HG02884 (cell line): ENCODE results near the gene NAGPA.

Source experiments
- ATAC-seq: cut with Tn5 transposase; IDR thresholded peaks from one replicate; pipeline ENCODE4 v1.9.1; 2021; ENCODE audit warnings: mild to moderate bottlenecking, moderate library complexity; ENCODE audit not compliant: unreplicated experiment

Gene NAGPA

DNA sequence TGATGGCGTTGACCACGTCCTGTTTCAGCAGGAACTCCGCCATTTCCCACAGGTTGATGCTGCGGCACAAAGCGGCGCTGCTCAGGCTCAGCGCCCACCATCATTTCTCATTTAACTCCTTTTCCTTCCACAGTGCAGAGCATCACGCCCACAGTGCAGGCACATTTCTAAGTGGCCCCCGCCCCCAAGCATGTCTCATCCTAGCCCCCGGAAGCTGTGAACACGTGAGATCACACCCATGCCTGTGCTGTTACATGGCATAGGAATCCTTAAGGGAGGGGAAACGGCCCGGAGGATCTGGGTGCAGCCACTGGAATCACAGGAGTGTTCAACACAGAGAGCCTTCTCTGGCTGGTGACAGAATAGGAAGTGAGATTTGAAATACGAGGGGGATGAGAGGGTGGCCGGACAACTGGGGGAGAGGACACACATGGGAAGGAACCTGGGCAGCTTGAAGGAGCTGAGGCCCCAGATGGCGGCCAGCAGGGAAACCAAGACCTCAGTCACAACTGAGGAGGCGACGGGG is 4.7 kb downstream of the NAGPA start:
- no peak for ATAC-seq

DNA sequence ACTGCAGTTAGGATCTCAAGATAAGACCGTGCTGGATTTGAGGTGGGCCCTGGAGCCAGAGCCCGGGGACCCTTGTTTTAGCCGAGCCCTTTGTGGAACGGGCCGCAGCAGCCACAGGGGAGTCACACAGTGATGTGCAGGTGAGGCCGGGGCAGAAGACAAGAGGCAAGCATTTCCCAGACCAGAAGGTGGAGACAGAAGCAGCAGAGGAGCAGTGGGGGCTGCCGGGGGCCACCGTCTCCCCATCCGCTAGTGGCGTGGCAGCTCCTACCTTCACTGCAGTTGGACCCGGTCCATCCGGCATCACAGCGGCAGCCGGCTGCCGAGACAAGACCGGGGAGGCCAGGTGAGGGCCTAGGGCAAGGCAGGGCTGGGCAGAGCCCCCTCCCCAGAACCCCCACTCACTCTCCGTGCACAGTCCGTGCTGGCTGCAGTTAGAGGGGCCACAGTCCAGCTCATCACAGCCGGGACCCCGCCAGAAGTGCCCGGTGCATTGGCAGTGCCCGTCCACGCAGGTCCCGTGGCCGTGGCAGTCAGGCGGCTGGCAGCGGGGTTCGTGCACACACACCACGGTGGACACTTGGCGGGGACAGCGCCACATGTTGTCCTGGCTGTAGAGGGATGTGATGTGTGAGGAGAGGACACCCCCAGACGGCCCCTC is 6.0 kb downstream of the NAGPA start:
- no peak for ATAC-seq

DNA sequence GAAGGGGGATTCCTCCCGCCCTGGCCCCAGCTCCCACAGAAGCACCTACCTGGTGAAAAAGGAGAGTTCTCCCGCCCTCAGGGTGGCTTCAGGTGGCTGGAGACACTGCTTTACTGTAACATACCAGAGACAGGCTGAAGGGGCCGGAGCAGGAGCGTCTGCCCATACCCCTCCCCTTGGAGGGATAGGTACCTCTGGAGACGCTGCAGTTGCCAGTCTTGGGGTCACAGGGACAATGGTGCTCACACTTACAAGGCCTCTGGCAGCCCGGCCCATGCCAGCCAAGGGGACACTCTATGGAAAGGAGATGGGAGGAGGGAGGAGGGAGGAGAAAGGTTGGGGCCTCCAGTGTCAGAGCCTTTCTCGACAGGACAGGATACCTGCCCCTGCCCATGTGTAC is 6.6 kb downstream of the NAGPA start:
- ATAC-seq: no peak

DNA sequence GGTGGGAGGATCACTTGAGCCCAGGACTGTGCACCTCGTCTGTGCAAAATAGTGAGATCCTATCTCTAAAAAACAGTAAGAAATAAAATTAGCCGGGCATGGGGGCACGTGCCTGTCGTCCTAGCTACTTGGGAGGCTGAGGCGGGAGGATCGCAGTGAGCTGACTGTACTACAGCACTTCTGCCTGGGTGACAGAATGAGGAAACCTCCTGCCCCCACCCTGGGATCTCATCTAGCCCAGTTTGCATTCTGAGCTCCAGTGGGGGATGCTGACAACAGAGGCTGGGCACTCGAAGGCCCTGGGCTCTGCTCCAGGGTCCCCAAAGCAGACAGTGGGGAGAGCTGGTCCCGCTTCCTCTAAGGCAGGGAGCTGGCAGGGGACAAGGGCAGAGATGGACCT is 7.1 kb downstream of the NAGPA start:
- ATAC-seq: no peak

DNA sequence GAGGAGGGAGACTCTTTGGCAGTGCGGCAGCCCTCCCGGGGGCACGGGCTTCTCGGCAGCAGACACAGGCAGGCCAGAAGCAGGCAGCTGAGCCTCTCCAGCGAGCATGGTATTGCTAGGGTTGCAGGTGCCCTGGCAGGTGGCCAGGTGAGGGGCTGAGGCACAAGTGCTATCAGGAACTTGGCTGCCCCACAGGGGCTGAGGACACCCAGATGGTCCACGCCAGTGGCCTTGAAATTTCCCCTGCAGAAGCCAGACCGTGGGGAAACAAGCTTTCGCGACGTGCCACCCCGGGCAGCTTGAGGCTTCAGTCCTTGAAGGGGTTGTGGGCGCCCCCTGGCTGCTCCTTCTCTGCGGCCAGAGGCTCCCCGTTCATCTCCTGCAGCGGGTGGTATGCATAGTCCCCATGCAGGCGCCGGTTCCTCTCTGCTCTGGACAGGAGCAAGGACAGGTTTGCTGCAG is 8.5 kb downstream of the NAGPA start:
- no peak for ATAC-seq

DNA sequence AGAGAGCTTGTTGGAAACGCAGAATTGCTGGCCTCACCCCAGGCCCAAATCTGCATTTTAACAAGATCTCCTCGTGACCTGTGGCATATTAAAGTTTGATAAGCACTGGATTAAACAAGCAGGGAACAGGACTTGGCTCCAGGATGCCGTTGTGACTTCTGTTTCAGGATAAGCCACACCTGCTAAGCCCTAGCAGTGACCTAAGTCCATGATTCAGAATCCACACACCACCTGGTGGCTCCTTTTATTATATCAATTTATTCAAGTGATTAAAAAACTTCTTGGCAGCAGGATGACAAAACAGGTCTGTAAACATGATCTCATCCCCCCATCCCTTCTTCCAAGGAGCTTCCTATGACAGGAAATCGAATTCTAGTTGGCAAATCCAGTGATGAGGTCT is 9.1 kb downstream of the NAGPA start:
- no peak for ATAC-seq

DNA sequence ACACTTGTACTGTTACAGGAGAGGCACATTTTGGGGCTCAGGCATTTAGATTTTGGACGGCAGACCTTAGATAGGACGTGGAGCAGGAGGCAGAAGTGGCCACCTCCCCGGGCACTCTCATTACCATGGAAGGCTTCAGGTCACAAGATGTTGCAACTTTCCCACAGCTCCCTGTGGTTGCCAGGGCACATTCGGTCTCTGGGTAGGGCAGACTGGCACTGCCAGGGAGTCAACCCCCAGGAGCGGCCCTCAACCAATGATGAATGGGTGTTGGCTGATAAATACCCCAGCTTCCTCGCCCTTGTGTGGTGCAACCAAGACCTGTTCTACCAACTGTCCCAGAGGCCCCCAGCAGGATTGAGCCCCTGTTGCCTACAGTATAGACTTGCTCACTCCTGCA is 11.2 kb downstream of the NAGPA start:
- no peak for ATAC-seq

DNA sequence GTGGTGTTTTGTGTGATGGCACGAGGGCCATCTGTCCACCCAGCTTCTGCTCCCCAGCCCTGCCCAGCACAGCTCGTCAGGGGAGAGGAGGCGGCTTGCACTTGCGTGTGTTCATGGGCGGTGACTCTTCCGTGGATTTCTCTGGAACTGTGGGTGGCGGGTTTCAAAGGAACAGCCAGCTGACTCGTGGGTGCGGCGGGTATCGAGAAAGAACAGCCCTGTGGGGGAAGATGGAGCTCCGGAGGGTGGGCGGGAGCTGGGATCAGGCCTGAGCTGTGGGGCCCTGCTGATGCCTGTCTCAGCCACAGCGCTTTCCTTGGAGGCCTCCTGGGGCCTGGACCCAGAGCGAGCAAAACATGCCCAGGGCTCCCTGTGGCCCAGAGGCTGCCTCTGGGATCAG is 13.2 kb downstream of the NAGPA start:
- no peak for ATAC-seq

DNA sequence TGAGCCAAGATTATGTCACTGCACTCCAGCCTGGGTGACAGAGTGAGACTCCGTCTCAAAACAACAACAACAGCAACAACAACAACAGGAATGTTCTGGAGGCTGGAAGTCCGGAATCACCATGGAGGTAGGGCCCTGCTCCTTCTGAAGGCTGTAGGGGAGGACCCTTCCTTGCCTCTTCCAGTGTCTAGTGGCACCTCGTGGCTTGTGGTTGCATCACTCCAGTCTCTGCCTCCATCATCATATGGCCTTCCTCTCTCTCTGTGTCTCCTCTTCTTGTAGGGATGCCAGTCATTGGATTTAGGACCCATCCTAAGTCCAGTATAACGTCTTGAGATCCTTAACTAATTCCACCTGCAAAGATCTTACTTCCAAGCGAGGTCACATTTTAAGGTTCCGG is 14.0 kb downstream of the NAGPA start:
- no peak for ATAC-seq

DNA sequence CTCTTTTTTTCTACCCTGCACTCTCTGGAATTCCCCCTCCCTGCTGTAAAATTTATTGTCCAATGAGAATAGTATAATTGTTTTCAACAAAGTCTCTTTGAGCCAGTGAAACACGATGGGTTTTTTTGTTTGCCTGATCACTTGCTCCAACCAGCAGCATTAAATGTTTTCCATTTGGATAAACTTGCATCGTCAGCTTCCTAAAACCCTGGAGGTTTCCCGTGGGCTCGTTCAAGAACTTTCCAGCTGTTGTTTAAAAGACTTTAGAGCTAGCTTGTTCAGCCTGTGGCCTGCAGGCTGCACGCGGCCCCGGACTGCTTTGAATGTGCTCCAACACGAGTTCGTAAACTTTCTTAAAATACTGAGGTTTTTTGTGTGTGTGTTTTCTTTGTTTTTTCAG is 14.9 kb downstream of the NAGPA start:
- no peak for ATAC-seq

DNA sequence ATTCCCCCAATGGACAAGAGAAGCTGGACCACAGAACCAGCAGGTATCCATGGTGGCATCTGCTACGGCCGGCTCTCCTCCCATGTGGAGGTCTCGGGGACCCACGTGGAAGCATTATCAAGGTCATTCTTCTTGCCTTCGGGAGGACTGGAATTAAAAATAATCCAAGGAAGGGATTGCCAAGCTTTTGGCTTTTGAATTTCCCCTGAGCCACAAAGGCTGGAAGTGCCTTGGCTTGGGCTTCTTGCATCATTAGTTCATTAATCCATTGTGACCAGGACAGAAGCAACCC is 16.1 kb downstream of the NAGPA start:
- ATAC-seq: no peak

DNA sequence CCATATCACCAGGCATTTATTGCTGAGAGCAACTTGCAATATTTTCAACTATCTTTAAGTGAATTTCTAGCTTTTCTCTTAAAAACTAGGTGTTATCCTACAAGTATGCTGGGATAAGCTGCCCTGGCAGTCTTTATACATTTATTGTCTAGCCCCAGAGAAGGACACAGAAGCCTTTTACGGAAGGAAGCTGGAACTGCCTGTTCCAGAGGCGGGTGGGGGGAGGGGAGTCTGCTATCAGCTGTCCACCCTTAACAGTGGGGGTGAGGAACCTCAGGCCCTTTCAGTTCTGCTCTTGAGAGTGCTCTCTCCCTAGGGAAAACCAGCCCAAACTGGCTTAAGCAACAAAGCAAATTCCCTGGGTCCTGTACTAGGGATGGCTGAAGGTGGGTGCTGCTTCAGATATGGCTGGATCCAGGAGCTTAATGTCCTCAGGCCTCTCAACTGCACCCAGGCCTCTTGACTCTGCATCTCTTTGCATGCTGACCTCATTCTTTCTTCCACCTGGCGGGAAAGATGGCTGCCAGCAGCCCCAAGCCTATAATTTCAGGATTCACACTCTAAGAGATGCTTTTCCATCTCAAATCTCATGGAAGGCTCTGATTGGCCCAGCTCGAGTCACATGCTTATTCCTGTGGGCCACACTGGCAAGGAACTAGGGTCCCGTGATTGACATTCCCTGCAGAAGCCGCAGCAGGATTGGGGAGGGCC is 16.6 kb downstream of the NAGPA start:
- no peak for ATAC-seq

DNA sequence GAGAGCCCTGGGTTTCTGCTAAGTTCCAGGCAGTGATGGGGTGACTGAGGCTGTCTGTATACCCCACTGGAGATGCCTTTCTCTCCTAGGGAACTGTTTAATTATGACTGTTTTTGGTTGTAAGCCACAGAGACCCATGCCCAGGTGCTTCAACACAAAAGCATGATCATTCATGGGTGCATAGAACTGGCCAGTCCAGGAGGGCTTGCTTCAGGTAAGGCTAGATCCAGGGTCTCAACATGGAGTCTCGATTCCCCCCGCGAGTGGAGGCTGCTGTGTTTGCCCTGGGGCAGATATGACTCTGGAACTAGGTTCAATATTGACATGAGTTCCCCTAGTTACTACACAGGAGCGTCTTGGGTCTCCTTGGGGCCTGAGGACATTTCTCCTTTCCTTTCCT is 17.8 kb downstream of the NAGPA start:
- no peak for ATAC-seq

DNA sequence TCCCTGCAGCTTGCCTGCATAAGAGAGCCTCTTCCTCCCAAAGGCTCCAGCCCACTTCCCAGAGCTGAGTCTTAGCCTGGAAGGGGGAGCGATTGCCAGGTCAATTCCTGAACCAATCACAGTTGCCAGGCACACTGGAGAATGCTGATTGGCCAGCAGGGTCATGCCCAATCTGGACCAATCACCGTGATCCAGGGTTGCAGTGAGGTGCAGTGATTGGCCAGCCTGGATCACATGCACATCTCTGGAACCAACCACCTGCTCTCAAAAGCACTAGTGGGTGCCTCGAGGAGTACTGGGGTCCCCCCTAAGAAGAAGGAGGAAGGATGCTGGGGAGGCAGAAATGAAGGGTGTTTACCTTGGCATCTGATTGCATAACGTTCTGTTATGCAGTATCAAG is 18.4 kb downstream of the NAGPA start:
- ATAC-seq: no peak

DNA sequence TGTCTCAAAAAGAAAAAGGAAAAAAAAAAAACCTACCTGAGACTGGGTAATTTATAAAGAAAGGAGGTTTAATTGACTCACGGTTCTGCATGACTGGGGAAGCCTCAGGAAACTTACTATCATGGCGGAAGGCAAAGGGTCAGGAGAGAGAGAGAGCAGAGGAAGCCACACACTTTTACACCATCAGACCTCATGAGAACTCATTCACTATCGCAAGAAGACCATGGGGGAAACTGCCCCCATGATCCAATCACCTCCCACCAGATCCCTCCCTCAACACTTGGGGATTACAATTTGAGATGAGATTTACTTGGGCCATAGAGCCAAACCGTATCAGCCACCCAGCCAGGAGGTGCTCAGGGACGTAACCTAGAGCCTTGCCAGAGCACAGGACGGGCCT is 20.8 kb downstream of the NAGPA start:
- ATAC-seq: no peak

DNA sequence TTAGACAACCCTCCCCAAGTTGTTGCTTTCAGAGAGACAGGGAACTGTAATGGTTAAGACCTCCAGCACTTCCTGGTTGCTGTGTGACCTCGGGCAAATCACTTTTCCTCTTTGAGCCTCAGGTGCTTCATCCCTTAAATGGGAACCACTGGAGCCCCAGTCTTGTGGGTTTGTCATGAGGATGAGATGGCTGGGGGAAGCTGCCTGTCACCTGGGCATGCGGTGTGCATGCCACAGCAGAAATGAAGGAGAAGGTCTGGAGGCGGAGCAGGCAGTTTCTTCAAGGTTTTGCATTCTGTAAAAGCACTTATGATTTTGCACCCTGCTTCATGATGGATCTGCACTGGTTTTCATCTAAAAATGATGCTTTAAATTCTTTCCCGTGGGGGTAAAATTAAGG is 22.1 kb downstream of the NAGPA start:
- ATAC-seq: no peak

DNA sequence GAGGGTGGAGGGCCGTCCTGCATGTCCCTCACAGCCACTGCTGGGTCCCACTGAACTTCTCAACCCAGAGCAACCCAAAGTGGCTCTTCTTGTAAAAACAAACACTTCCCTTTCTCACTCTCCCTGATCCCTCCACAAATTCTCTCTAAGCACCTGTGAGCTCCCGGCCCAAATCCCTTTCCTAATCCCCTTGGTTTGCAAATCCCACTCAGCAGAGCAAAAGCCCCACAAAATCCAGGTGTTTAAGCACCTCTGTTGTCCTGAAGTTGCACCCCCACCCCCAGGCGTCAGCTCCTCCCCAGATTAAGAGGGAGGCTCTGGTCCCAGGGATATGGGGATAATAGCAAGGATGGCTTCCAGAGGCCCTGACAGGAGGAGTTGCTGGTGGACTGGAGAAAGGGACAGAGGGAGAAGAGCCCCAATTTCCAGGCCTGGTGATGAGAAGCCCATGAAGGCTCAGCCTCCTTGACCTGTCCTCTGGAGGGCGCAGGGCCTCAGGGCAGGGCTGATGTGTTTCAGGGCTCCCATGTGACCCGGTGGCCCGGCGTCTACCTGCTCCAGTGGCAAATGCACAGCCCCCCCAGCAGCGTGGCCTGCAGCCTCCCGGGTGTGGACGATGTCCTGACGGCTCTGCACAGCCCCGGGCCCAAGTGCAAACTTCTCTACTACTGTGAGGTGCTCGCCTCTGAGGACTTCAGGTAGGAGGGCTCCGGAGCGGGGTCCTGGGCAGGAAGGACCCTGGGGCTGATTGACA is 23.0 kb downstream of the NAGPA start:
- no peak for ATAC-seq

DNA sequence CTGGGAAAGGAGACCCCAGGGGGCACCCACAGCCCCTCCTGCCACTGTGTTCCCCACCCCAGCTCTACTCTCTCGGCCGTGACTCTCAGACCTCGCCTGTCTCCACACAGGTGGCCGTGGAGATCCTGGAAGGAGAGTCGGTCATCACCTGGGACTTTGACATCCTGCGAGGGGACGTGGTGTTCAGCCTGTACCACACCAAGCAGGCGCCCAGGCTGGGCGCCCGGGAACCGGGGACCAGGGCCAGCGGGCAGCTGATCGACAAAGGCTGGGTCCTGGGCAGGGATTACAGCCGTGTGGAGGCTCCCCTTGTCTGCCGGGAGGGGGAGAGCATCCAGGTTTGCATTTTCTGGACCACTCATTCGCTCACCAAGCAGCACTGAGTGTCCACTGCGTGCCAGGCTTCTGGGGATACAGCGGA is 25.4 kb downstream of the NAGPA start:
- no peak for ATAC-seq

DNA sequence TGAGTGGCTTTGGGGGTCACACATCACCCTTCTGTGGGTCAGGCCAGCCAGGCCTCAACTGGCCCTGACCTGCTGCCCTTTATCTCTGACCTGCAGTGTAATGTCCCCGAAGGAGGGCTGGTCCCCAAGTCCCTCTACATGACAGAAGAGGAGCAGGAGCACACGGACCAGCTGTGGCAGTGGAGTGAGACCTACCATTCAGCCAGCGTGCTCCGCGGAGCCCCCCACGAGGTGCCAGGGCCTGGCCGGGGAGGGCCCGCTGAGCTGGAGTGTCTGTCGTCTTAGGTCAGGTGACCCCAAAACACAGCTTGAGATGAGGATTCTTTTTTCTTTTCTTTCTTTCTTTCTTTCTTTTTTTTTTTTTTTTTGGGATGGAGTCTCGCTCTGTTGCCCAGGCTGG is 26.5 kb downstream of the NAGPA start:
- no peak for ATAC-seq

DNA sequence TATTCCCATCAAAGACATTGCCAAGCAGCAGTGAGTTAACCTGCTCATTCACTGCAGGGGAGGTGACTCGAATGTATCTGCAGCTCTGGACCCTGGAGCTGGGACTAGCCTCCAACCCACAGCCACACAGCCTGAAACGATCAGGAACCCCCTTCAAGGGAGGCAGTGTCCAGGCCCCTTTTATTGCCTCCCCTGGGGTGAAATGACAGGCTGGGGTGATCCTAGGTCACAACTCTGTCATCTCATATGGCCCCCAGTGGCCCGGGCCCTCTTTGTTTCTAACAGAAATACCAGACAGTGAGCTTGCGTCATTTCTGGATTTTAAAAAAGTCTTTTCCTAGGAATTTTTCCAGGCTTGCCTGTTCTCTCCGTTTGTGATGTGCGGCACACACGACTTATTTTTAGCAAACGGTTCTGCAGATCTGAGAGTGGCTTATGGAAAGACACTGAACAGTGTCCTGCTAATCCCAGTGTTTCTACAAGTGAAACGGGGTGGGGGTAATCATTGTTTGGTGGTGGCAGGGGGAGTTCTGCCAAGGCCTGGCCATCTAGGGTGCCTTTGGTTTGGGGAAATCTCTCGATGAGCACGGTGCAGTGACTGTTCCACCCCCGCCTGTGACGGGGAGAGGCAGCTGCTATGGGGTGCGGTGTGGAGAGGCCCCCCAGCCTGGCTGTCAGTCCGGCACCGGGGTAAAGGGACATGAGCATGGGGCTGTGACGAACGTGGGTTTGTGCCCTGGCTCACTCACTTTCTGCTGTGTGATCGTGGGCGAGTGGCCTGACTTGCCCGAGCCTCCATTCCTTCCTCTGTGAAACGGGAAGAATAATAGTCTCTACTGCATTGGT is 27.2 kb downstream of the NAGPA start:
- no peak for ATAC-seq

DNA sequence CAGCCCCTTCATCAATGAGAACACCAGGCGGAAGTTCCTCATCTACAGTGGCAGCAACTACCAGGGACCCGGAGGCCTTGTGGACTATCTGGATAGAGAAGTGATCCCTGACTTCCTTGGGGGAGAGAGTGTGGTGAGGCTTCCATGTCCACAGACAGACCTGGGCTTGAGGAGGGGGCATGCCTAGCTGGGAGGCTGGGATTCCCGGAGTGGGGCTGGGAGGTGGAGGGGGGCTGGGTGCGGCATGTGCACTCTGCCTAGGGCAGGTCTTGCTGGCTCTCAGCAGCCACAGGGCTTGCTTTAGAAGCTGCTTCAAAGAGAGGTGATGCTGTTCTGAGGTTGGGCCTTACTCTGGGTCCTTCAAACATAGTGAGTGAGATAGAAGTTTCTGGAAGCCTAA is 27.8 kb downstream of the NAGPA start:
- ATAC-seq: no peak
